H54 (cell line): Measurements from ENCODE around the gene WNT5B.
"Not testable (repeated sequence)": the region's sequence is repeated elsewhere in the genome, so short reads cannot be mapped to it uniquely, and the experiment has no call there.

Source experiments
- DNase-seq: peaks from one replicate; pipeline ENCODE4 v3.0.0; 2011; ENCODE audit warnings: low spot score, mixed read lengths; ENCODE audit not compliant: insufficient read length
- FAIRE-seq: peaks from 3 replicates; lab custom pipeline; 2011; peaks lifted over from hg19 to GRCh38; lab: Jason Lieb, UNC
- POLR2A ChIP-seq: IDR thresholded peaks from 2 replicates; pipeline ENCODE4 v1.6.1; 2011; ENCODE audit warnings: low read depth, mild to moderate bottlenecking, low read length

The WNT5B gene

GRCh38 chr12:1593174-1594005 is 35.6 kb upstream of the WNT5B start:
- FAIRE-seq (no peak), DNase-seq (no peak)
- TF ChIP-seq POLR2A = no peak

GRCh38 chr12:1594006-1594260 is 35.1 kb upstream of the WNT5B start:
- no peak for FAIRE-seq
- DNase-seq = no peak
- TF ChIP-seq POLR2A = no peak

- TF ChIP-seq POLR2A = peak; percentile 67; the same call in 1 of the 2 replicates
- FAIRE-seq (no peak), DNase-seq (peak; percentile 79)
Measured at GRCh38 chr12:1594261-1595025, 34.6 kb upstream of the WNT5B start, which contains the start of gene FBXL14. FBXL14 (minus strand) TSS chr12:1594581; CDS start chr12:1594066, 515 bp downstream.

- no peak for TF ChIP-seq POLR2A
- FAIRE-seq = no peak
- DNase-seq = no peak
Measured at GRCh38 chr12:1595026-1595561, 33.9 kb upstream of the WNT5B start.

GRCh38 chr12:1595690-1596347 is 33.2 kb upstream of the WNT5B start:
- FAIRE-seq (no peak), DNase-seq (no peak)
- no peak for TF ChIP-seq POLR2A

GRCh38 chr12:1598757-1599156 is 30.3 kb upstream of the WNT5B start:
- FAIRE-seq (no peak), DNase-seq (no peak)
- TF ChIP-seq POLR2A = no peak

GRCh38 chr12:1602706-1603105 is 26.3 kb upstream of the WNT5B start:
- not testable (repeated sequence) for DNase-seq, FAIRE-seq

- no peak for TF ChIP-seq POLR2A
- FAIRE-seq = no peak
- no peak for DNase-seq
Measured at GRCh38 chr12:1603269-1603993, 25.6 kb upstream of the WNT5B start.

- DNase-seq (no peak), FAIRE-seq (no peak)
- TF ChIP-seq POLR2A = no peak
Measured at GRCh38 chr12:1604464-1604863, 24.6 kb upstream of the WNT5B start.

GRCh38 chr12:1605129-1606020 is 23.7 kb upstream of the WNT5B start:
- peak; percentile 62 for DNase-seq
- peak; percentile 23 for FAIRE-seq
- TF ChIP-seq POLR2A = no peak

GRCh38 chr12:1606021-1606622 is 22.9 kb upstream of the WNT5B start:
- peak; percentile 61 for DNase-seq

More at GRCh38 chr12:1606021-1606622, 22.9 kb upstream of the WNT5B start:
- FAIRE-seq = peak; percentile 58
- TF ChIP-seq POLR2A = no peak
